Esophagus squamous epithelium (tissue), 4 donors: ENCODE results near the gene PROB1.

Source experiments
- CTCF ChIP-seq, 6 experiments: fragments of 450-650 bp in 4 of 6; fragments of 200-600 bp in 2 of 6; sonication (generic) in 2 of 6; IDR thresholded peaks; one replicate each; pipeline ENCODE4 v1.5.1; 2016 to 2019; ENCODE audit warnings: antibody characterized with exemption in 6 of 6, mild to moderate bottlenecking in 4 of 6, moderate library complexity in 4 of 6
- POLR2A ChIP-seq, 4 donors: fragments of 450-650 bp; IDR thresholded peaks; one replicate each; pipeline ENCODE4 v1.6.1; 2017; ENCODE audit warnings: antibody characterized with exemption in 4 of 4, mild to moderate bottlenecking in 4 of 4, moderate library complexity in 3 of 4

GRCh38 chr5:139354186-139354585 is 40.7 kb downstream of the PROB1 start:
- TF ChIP-seq CTCF (IDR thresholded peaks at IDR 0.05) (no peak), POLR2A (IDR thresholded peaks at IDR 0.05) (no peak)
